Hematopoietic multipotent progenitor cell treated with erythropoietin and hydrocortisone succinate and interleukin-3 and kit ligand, for 8 days (in vitro differentiated cells): ENCODE data around the gene RASGEF1C.
"Not testable (repeated sequence)": the region's sequence is repeated elsewhere in the genome, so short reads cannot be mapped to it uniquely, and the experiment has no call there.

ENCODE experiments used
- DNase-seq: peaks from one replicate; pipeline ENCODE4 v3.0.0-alpha.2; 2015

Gene RASGEF1C

GRCh38 chr5:180210961-180211760, 2.1 kb upstream of the RASGEF1C start:
- no peak for DNase-seq

GRCh38 chr5:180210077-180210476, 1.1 kb upstream of the RASGEF1C start:
- not testable (repeated sequence) for DNase-seq

DNA sequence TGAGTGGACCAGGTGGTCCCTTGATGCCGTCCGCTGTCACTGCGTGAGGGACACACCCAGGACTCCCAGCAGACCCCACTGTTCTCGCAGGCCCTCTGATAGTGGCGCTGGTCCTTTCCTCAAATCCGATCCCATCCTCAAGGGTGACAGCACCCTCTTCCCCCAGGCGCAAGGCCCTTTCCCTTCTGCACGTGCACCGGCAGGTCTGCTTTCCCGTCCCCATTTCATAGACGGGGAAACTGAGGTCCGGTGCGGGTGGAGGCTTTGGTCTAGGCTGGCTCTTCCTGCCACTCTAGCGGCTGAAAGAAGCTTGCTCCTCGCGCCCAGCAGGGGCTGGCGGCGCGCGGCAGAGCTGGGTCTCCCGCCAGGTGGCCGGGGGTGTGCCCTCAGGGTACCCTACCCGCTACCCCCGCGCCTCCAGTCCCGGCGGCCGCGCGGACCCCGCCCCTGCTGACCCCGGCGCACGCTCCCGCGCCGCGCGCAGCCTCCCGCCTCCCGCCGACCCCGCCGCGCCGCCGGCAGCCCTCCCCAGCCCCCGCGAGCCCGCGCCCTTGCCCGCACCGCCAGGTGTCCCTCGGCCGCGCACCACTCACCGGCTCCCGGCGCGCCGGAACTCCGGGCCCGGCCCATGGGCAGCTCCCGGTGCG, 453 bp downstream of the RASGEF1C start:
- DNase-seq = no peak

GRCh38 chr5:180208038-180208434, 975 bp downstream of the RASGEF1C start:
- no peak for DNase-seq

- DNase-seq = no peak
These were observed 1.4 kb downstream of the RASGEF1C start for GRCh38 chr5:180207593-180207992.

GRCh38 chr5:180206993-180207392, 2.0 kb downstream of the RASGEF1C start:
- no peak for DNase-seq

DNA sequence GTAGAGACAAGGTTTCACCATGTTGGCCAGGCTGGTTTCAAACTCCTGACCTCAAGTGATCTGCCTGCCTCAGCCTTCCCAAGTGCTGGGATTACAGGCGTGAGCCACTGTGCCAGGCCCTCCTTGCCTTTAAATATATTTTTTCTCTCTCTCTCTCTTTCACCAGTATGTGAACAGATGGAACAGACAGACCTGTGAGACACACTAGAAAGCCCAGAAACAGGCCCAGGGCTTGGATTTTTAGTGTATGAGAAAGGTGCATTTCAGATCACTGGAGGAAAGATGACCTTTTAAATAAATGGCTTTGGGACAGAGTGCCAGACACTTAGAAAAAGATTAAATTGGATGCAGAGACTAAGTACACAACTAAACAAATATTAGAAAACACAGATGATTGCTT, 3.1 kb downstream of the RASGEF1C start:
- DNase-seq = no peak

DNA sequence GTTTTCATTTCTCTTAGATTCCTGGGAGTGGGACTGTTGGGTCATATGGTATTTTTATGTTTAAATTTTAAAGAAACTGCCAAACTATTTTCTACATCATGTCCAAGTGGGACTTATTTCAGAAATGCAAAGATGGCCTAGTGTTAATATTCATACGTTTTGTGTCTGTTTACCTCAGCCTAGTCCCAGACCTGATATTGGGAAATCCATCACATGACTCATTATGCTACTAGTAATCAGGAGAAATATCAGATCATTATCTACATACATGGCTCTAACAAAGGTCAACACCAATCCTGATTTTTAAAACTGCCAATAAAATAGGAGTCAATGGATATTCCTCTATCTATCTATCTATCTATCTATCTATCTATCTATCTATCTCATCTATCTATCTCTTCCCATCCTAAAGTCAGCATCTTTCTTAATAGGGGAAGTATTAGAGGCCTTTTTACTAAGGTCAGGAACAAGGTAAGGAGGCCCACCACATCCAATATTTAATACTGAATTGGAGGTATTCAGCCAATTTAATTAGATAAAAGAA, 4.7 kb downstream of the RASGEF1C start:
- no peak for DNase-seq

- DNase-seq = no peak
These were observed 6.0 kb downstream of the RASGEF1C start for GRCh38 chr5:180202939-180203573.

- peak; percentile 41 for DNase-seq
These were observed 7.7 kb downstream of the RASGEF1C start for GRCh38 chr5:180201051-180201987.

DNA sequence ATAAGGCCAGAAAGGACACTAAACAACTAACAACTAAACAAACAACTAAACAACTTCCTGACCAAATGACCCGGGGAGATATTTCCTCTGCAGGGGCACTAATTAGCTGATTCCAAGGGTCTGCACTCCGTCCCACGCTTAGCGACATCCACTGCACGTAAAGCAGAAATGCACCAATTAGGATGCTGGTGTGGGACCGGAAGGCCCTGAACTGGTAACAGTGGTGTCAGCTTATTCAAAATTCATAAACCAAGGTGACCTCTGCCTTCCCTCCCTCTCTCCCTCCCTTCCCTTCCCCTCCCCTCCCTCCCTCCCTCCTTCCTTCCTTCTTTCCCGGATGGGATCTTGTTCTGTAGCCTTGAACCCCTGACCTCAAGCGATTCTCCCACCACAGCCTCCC, 9.6 kb downstream of the RASGEF1C start:
- DNase-seq = no peak

DNA sequence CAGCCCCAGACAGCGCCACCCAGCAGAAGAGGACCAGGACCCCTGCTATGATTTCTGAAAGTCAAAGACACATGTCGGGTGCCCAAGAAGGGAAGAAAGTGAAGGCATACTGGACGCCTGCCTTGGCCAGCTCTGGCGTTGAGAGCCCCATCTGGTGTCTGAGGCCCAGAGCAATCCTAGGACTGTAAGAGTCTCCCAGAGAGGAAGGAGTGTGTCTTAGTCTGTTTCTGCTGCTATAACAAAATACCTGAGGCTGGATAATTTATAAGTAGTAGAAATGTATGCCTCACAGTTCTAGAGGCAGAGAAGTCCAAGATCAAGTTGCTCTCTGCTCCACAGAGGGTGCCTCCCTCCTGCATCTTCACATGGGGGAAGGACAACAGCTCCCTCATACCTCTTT, 10.8 kb downstream of the RASGEF1C start:
- no peak for DNase-seq

- DNase-seq = no peak
These were observed 11.9 kb downstream of the RASGEF1C start for GRCh38 chr5:180197016-180197702.

DNA sequence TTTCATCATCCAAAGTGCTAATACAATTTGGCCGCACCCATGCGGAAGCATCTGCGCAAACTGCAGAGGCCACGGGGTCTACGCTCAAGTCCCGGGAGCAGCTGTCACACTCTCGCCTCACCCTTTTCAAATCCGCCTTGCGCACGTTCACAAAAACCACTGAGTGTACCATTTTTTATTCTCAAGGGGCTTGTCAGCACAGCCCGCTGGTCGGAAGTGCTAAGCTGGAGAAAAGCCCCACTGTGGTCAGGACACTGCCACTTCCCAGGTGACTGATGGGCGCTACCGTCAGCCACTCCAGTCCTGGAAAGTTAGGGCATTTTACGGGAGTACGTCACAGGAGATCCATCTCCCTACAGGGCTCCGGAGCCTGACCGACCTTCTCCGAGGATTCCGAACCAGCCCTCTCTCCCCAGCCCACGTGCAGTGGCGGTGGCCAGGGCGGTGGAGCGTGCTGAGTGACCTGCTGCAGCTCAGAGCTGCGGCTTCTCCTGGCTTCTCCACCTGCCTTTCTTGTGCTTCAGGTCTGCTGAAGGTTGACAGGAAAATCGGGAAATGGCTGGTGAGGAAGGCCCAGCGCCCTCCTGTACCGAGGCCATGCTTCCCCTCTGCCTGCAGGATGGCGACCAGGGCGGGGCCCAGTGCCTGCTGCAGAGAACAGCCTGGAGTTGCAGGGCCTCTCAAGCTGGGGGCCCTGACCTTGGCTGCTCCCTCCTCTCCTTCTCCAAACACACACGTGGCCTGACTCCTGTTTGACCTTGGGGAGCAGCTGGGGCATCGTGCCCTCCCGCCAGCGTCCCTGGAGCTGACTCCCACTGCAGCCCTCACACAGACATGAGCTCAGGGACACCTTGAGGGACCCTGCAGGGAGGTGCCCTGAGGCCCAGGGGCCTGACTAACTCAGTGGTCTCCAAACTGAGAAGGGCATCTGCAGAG, 14.3 kb downstream of the RASGEF1C start:
- DNase-seq = no peak

DNA sequence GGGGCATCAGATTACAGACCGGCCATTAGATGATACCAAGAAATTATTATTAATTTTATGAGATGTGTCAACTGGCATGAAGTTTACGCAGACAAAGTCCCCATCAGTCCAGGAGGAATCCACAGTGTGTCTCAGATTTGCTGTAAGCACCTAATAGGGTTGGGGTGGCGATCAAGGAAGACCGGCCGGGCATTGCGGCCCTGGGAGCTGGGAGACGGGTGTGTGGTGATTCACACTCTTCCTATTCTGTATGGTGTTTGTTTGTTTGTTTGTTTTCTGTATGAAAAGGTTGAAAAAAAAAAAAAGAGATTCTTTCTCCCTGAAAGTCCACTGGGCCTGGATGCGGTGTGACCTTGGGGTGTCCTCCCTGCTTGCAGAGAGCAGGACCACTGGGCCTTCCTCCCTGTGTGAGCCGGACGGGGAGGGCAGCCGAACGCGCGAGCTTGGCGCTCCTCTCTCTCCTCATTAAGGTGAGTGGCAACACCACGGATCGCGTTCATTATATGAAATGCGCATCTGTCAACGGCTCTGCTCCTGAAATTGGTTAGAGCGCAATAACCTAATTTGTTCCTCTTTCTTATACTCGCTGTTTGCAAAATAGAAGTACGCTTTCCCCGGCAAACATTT, 15.1 kb downstream of the RASGEF1C start:
- no peak for DNase-seq

DNA sequence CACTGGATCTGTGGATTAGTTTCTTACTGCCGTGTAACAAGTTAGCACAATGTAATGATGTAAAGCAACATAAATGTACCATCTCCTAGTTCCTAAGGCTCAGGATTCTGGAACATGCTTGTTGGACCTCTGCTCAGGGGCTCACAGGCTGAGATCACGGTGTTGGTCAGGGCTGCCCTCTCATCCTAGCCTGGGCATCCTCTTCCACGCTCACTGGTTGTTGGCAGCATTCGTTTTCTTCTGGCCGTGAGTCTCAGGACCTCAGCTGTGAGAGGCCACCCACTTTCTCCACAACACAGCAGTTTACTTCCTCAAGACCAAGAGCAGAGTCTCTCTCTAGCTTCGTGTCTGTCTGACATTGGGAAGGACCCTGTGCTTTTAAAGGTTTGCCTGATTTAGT, 17.3 kb downstream of the RASGEF1C start:
- no peak for DNase-seq

DNA sequence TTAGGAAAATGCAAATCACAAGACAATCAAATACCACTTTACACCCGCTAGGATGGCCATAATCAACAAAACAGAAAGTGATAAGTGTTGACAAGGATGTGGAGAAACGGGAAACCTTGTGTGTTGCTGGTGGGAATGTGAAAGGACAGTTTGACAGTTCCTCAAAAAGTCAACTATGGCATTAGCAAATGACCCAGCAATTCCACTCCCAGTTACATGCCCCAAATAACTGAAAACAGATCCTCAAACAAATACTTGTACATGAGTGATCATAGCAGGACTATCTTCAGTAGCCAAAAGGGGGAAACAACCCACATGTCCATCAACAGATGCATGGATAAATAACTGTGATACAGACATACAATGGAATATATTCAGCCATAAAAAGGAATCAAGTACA, 21.2 kb downstream of the RASGEF1C start:
- DNase-seq = no peak

DNA sequence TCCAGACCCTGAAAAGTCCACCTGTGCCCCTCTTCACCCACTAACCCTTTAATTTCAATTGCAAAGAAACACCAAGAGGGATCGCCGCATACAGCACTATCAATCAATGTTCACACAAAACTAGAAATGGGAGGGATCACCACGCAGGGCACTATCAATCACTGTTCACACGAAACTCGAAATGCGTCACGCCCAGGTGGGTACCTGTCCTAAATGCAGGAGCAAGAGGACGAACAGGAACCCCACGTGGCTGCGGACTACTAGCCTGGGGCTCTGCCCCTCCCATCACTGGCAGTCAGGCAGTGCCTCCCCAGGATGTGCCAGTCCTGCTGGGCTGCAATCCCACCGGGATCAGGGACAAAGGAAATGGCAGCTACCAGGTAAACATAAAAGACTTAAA, 28.2 kb downstream of the RASGEF1C start:
- DNase-seq = no peak

DNA sequence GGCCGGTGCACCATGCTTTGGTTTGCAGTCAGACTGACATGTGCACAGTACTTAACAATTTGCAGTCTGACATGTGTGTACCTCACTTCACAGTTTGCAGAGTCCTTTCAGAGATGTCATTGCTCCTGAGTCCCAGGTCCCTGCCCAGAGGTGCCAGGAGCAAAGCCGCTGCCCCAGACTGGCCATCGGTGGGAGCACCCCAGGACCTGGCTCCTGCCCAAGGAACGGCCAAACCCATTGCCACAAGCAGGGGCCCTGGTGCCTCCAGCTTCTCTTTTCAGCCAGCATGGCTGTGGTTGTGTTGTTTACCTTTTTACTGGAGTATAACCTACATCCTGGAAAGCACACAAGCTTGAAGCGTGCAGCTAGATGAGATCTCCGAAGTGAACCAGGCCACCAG, 28.6 kb downstream of the RASGEF1C start:
- no peak for DNase-seq
